ENCODE measurements around the gene ATN1. TPM values are rescaled to one million over a fixed set of nuclear protein-coding genes. Genes with fewer than 3 reads are reported as not detected.

ATN1 gene
- total and polyA plus RNA-seq, 10 donors, result 10.1 to 112 (median 73.1) TPM

- no peak for TF ChIP-seq POLR2AphosphoS5 (IDR thresholded peaks at IDR 0.05)
- TF ChIP-seq CTCF (IDR thresholded peaks at IDR 0.05 in 8 of 11, conservative IDR thresholded peaks at IDR 0.05 in 3 of 11), result no peak
- no peak for TF ChIP-seq POLR2A (IDR thresholded peaks at IDR 0.05)
- WGBS, 5 donors, result 89 to 94% (median 93%) methylated on average over 7 to 10 of the region's 10 CpGs
- intact Hi-C loops (cut with DNase I; ENCODE audit: low total_unique reads), result loop anchor here (10.0 kb wide), 1 partner anchor 103 kb away; the partner anchor contains the start of gene TPI1
- Histone ChIP-seq H3K27ac (peak overlapping the region in 1 of 8 donors; percentile 14), H3K4me3 (no peak overlapping the region), H3K36me3 (peaks cover 2 to 55% (median 39%) of the 10 kb centered on the region in 6 donors), H3K4me1 (peaks cover 24 to 84% (median 60%) of the 10 kb centered on the region in 6 donors), H3K27me3 (replicated peaks in 1 of 7) (no peaks in the 10 kb centered on the region), H3K9me3 (no peaks in the 10 kb centered on the region)
- no peak for DNase-seq
Observed at GRCh38 chr12:6967651-6968100, 39.9 kb downstream of the ATN1 start.

- no peak for DNase-seq
Observed at GRCh38 chr12:6968426-6968825, 40.7 kb downstream of the ATN1 start.

GRCh38 chr12:6970096-6970527 lies 42.4 kb downstream of the ATN1 start:
- intact Hi-C loops (cut with DNase I; ENCODE audit: low total_unique reads), result loop anchor here (10.0 kb wide), 1 partner anchor 55 kb away; no protein-coding TSS in a partner anchor
- TF ChIP-seq POLR2AphosphoS5 (IDR thresholded peaks at IDR 0.05) (no peak), POLR2A (IDR thresholded peaks at IDR 0.05) (no peak), CTCF (IDR thresholded peaks at IDR 0.05 in 8 of 11, conservative IDR thresholded peaks at IDR 0.05 in 3 of 11) (no peak)
- no peak for DNase-seq
- 1% methylated on average over 31 of the region's 31 CpGs for WGBS, 5 donors
- Histone ChIP-seq H3K4me1 (peaks cover 20 to 77% (median 47%) of the 10 kb centered on the region in 6 donors), H3K27me3 (replicated peaks in 1 of 7) (no peaks in the 10 kb centered on the region), H3K4me3 (peak overlapping the region; percentile 80 to 98 (median 86)), H3K27ac (peak overlapping the region; percentile 86 to 95 (median 94)), H3K36me3 (peaks cover 2 to 72% (median 52%) of the 10 kb centered on the region in 6 donors), H3K9me3 (no peaks in the 10 kb centered on the region)

More at GRCh38 chr12:6968426-6968825, 40.7 kb downstream of the ATN1 start:
- H3K4me3 ChIP-seq, result peak overlapping the region in 1 of 8 donors; percentile 80
- TF ChIP-seq POLR2A (IDR thresholded peaks at IDR 0.05) (no peak), CTCF (IDR thresholded peaks at IDR 0.05 in 8 of 11, conservative IDR thresholded peaks at IDR 0.05 in 3 of 11) (no peak), POLR2AphosphoS5 (IDR thresholded peaks at IDR 0.05) (no peak)
- H3K36me3 ChIP-seq, result peaks cover 2 to 61% (median 39%) of the 10 kb centered on the region in 6 donors
- WGBS, 5 donors, result 84 to 95% (median 91%) methylated on average over 9 of the region's 9 CpGs
- intact Hi-C loops (cut with DNase I; ENCODE audit: low total_unique reads), result loop anchor here (10.0 kb wide), 1 partner anchor 104 kb away; the partner anchor contains the start of gene TPI1
- peak overlapping the region in 1 of 8 donors; percentile 94 for H3K27ac ChIP-seq
- H3K27me3 ChIP-seq (replicated peaks in 1 of 7), result no peaks in the 10 kb centered on the region
- H3K4me1 ChIP-seq, result peaks cover 24 to 84% (median 59%) of the 10 kb centered on the region in 6 donors
- H3K9me3 ChIP-seq, result no peaks in the 10 kb centered on the region

- Histone ChIP-seq H3K27ac (no peak overlapping the region), H3K4me1 (peaks cover 14 to 54% (median 31%) of the 10 kb centered on the region in 6 donors), H3K36me3 (peaks cover 0 to 72% (median 53%) of the 10 kb centered on the region in 6 donors), H3K9me3 (no peaks in the 10 kb centered on the region), H3K4me3 (no peak overlapping the region), H3K27me3 (replicated peaks in 1 of 7) (no peaks in the 10 kb centered on the region)
- 77 to 96% (median 93%) methylated on average over 6 of the region's 6 CpGs for WGBS, 5 donors
- intact Hi-C loops (cut with DNase I; ENCODE audit: low total_unique reads), result loop anchor here (10.0 kb wide), 1 partner anchor 51 kb away; no protein-coding TSS in a partner anchor
- no peak for DNase-seq
- TF ChIP-seq POLR2AphosphoS5 (IDR thresholded peaks at IDR 0.05), result no peak
- no peak for TF ChIP-seq CTCF (IDR thresholded peaks at IDR 0.05 in 8 of 11, conservative IDR thresholded peaks at IDR 0.05 in 3 of 11)
- no peak for TF ChIP-seq POLR2A (IDR thresholded peaks at IDR 0.05)
Observed at GRCh38 chr12:6974180-6974579, 46.4 kb downstream of the ATN1 start.

Data from spleen (tissue), 11 donors.